Activated T-cell treated with anti-CD3 and anti-CD28 coated beads for 1 hour (primary cell): ENCODE results near the gene TRPM2.
A peak's percentile ranks its signal among the peaks of the same experiment; 100 is the strongest.
"Not testable (repeated sequence)": the region's sequence is repeated elsewhere in the genome, so short reads cannot be mapped to it uniquely, and the experiment has no call there.

Experiments
- DNase-seq: peaks from one replicate; pipeline ENCODE4 v3.0.0-alpha.2; 2020; ENCODE audit warnings: low read depth

Gene TRPM2

GRCh38 chr21:44335266-44336059 lies 18.0 kb upstream of the TRPM2 start:
- DNase-seq = no peak

DNA sequence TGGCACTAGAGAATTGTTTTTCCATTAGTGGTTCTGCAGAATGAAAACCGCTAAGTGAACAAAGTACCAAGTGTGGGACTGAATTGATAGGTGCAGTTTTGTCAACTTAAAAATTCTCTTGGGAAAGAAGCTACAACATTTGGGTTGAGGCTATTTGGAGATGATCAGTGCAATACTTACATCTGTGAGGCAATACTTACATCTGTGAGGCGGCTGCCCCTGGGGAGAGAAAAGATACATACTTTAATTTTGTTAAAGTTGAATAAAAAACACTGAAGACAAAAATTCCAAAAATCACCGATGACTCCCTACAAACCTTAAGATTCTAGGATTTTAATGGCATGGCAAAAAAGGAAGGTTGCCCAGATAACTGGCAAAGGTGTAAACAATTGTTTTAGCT lies 16.0 kb upstream of the TRPM2 start:
- DNase-seq = no peak

GRCh38 chr21:44337941-44338895 lies 15.2 kb upstream of the TRPM2 start:
- DNase-seq = no peak

GRCh38 chr21:44338971-44339910 lies 14.2 kb upstream of the TRPM2 start, which contains the start of gene CFAP410:
Gene CFAP410, minus strand, starts transcription at chr21:44339390. Its CDS starts 196 bp downstream, at chr21:44339194.
- peak; percentile 89 for DNase-seq

DNA sequence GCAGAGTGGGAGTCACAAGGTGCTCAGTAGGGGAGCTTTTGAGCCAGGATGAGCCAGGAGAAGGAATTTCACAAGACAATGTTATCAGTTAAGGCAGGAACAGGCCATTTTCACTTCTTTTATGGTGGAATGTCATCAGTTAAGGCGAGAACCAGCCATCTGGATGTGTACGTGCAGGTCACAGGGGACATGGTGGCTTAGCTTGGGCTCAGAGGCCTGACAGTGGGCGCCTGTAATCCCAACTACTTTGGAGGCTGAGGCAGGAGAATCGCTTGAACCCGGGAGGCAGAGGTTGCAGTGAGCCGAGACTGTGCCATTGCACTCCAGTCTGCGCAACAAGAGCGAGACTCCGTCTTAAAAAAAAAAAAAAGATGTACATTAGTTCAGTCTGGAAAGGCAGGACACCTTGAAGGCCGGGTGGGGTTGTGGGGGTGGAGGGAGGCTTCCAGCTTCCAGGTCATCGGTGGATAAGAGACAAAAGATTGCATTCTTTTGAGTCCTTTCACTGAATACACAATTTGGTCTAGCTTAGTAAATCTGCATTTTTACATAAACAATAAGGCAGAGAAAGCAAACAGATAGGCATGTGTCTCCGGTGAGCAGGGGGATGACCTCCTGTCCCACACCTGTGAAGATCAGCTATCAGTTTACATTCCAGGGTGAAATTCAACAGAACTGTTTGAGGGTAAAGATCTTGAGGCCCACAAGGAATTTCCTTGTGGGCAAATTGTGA lies 11.5 kb upstream of the TRPM2 start:
- not testable (repeated sequence) for DNase-seq

DNA sequence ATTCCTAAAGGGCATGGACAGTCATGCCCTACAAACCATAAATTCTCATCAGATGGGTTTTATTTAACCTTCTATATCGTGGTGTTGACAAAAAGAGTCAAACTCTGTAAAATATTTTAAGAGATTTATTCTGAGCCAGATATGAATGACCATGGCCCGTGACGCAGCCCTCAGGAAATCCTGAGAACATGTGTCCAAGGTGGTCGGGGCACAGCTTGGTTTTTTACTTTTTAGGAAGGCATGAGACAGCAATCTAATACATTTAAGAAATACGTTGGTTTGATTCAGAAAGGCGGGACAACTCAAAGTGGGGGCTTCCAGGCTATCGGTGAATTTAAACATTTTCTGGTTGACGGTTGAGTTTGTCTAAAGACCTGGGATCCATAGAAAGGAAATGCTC lies 10.4 kb upstream of the TRPM2 start:
- DNase-seq = not testable (repeated sequence)

DNA sequence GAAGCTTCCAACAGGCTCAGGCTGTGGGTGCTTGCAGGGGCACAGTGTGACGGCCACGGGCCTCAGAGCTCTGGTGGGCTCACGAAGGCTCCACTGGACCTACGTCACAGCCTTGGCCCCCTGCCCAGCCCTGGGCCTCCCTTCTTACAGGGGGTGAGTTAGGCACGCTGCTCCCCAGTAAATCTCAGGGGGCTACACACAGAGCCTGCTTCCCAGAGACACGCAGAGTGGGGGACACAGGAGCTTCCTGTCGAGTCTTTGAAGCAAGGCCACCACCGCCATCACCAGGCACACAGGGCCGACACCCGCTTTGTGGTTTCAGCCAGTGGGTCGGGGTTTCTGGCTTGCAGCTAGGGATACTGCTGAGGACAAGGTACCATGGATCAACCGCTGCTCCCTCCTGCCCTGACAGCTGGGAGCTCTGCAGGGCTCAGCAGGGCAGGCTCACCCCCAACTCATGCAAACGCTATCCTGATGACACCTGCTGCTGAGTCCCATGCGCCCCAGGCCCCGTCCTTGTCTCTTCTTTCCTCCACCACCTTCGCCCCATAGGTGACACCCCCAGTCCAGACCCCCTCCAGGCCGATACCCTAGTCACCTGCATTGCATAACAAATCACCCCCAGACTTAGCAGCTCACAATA lies 8.8 kb upstream of the TRPM2 start:
- no peak for DNase-seq

GRCh38 chr21:44345495-44345894 lies 7.9 kb upstream of the TRPM2 start:
- DNase-seq = no peak

DNA sequence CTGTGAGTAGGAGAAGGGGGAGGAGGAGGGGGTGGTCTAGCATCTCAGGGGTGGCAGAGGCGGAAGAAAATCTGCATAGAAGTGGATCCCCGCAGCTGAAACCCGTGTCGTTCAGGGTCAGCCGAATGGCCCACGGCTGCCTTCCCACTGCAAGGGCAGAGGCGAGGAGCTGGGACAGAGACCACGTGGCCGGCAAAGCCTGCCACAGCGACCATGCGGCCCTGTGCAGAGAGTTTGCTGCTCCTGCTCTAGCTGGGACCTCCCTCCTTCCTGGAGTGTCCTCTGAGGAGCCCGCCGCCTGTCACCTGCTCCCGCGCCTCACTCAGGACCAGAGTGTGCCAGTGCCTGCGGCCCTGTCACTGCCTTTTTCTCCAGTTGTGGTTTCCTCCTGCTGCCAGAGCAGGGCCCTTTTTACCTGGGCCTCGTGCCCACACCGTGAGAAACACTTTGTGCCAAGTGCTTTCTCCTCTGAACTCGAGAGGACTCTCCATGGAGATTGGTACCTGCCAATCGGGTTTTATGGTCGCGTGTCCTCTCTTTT lies 5.4 kb upstream of the TRPM2 start:
- DNase-seq = no peak

GRCh38 chr21:44348861-44349260 lies 4.6 kb upstream of the TRPM2 start:
- no peak for DNase-seq

- no peak for DNase-seq
Measured at GRCh38 chr21:44349416-44349846, 4.0 kb upstream of the TRPM2 start.

GRCh38 chr21:44349847-44350772 lies 3.3 kb upstream of the TRPM2 start:
- no peak for DNase-seq

DNA sequence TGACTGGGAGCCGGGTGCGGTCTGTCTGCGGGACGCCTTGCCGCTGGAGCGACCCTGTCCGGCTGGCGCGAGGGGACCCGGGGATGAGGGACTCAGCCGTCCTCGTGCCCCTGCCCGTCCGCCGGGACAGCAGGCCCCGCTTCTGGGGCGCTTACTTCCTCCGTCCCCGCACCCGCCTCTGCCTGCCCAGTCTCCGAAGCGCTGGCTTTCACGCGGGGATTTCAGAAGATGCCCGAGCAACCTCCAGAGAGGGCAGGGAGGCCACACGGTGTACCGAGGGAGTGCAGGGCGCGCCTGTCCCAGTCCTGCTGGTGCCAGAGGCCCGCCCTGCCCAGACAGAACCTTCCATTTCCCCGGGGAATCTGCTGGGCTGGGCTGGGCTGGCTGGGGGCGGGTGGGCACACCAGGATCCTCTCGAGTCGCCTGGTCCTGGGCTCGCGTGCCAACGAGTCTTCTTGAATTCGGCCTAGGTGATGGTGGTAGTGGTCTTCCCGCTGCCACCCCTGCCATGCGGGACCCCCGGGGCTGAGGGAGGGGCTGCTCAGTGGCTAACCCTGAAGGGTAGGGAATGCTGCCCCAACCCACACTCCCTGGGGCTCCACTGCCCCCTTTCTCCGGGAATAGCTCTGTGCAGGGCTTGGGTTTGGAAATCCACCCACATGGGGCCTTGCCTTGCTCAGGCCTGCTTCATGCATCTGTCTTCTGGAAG lies 2.5 kb upstream of the TRPM2 start:
- no peak for DNase-seq

DNA sequence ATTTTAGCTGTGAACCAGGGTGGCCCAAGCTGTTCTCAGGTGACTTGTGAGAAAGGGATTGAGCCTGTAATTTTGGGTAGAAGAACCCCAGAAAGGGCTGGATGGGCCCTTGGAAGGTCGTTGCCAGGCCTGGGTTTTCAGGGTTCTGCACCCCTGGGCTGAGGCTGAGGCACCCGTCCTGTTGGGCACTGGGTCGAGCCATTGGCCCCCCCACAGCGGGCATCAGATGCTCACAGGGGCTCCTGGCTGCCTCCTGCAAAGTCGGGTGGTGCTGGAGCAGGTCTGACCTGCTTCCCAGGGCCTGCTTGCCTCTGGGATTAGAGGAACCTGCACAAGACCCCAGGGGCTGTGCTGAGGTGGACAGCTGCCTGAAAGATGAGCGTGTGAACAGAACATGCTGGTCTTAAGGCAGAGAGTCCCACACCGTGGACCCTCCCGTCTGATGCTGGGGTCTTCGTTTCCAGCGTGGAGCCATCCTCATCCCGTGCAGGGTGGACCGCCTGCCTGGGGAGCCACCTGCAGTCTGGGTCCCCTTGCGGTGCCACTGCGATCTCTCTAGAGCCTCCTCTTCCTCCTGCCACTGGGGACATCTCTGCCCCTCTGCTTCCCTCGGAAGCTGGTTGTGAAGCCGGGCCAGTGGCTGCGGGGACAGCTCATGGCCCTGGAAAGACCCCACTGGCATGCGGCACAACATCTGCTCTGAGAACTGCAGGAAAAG lies 1.7 kb upstream of the TRPM2 start:
- DNase-seq = no peak

DNA sequence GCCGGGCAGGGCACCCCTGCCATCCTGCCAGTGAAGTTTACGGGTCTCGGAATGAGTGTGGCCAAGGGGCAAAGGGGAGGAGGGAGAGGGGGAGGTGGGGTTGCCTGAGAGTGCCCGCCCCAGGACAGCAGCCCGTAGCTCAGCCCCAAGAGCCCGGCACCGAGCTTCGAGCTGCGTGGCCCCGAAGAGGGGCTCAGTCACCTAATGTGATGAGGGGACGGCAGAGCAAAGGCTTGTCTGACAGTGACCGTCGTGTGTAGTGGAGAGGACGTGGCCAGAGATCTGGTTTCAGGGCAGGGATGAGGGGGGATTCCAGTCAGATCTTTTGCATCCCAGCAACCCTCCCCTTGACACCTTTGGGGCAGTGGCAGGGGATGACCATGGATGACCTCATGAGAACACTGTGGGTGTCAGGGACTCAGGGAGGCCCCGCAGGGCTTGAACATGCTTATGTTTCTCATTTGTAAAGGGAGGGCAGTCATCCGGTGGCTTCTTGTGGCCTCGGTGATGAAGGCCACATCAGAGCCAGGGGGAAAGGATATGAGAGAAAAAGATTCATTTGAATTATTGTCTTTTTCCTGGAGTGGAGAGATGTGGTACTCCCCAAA lies 1.1 kb upstream of the TRPM2 start:
- no peak for DNase-seq

DNA sequence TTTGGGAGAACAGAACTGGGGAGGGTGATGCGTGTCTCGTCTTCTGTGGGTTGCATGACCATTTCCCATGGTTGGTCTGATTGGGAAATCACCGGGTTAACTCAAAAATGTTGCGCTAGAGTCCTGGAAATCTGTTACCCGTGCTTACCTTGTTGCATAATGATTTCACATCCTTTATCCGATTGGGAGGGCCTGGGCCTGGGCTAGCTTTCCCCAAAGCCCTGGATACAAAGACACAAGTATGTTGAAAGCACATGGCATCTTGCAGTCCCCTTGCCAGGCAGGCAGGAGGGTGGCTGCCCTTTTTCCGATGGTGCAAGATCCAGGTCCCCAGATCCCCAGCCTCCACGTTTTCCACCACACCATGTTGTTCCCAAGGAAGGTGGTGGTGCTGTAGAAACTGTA lies 582 bp downstream of the TRPM2 start:
- no peak for DNase-seq
